Fibroblast of lung (primary cell): Measurements from ENCODE around the gene PMS2. TPM values are rescaled to one million over a fixed set of nuclear protein-coding genes. Genes with fewer than 3 reads are reported as not detected.
"Not testable (repeated sequence)": the region's sequence is repeated elsewhere in the genome, so short reads cannot be mapped to it uniquely, and the experiment has no call there.

Experiments
- DNase-seq, 2 donors: peaks; one replicate each; pipeline versions ENCODE4 v3.0.0 to v3.0.0-alpha.2; 2010; ENCODE audit warnings: low read depth in 2 of 2
- H2AFZ ChIP-seq: 2 replicates; pipeline ENCODE4 v1.5.1; 2012; ENCODE audit warnings: low read length, control low read depth, inconsistent platforms
- H3K27ac ChIP-seq: 2 replicates; pipeline ENCODE4 v1.5.1; 2011; ENCODE audit warnings: low read length, control low read depth; ENCODE audit not compliant: insufficient read depth
- H3K27me3 ChIP-seq: 2 replicates; pipeline ENCODE4 v1.5.1; 2011; ENCODE audit warnings: mild to moderate bottlenecking, low read length; ENCODE audit not compliant: control insufficient read depth, insufficient read depth
- H3K36me3 ChIP-seq: 2 replicates; pipeline ENCODE4 v1.5.1; 2011; ENCODE audit warnings: low read length; ENCODE audit not compliant: control insufficient read depth, insufficient read depth
- H3K4me1 ChIP-seq: 2 replicates; pipeline ENCODE4 v1.5.1; 2011; ENCODE audit warnings: low read length; ENCODE audit not compliant: control insufficient read depth, insufficient read depth; ENCODE audit errors: extremely low read depth
- H3K4me2 ChIP-seq: 2 replicates; pipeline ENCODE4 v1.5.1; 2011; ENCODE audit warnings: low read length, control low read depth; ENCODE audit not compliant: insufficient read depth; ENCODE audit errors: extremely low read depth
- H3K4me3 ChIP-seq, 4 experiments: fragments of 200-600 bp in 1 of 4; sonication (generic) in 1 of 4; replicated peaks in 1 of 4; 2 replicates each; pipeline ENCODE4 v1.5.1; 2011 to 2016; ENCODE audit warnings: low read length in 4 of 4, low read depth in 3 of 4, mild to moderate bottlenecking in 3 of 4, control low read depth in 2 of 4, inconsistent platforms in 1 of 4, mixed read lengths in 1 of 4; ENCODE audit not compliant: insufficient read depth in 1 of 4; ENCODE audit errors: control extremely low read depth in 1 of 4
- H3K79me2 ChIP-seq: 2 replicates; pipeline ENCODE4 v1.5.1; 2012; ENCODE audit warnings: mild to moderate bottlenecking, low read length, inconsistent platforms; ENCODE audit not compliant: control insufficient read depth, insufficient read depth
- H3K9ac ChIP-seq: 2 replicates; pipeline ENCODE4 v1.5.1; 2011; ENCODE audit warnings: mild to moderate bottlenecking, low read length, control low read depth; ENCODE audit not compliant: insufficient read depth
- H3K9me3 ChIP-seq: 2 replicates; pipeline ENCODE4 v1.5.1; 2012; ENCODE audit warnings: low read depth, low read length; ENCODE audit not compliant: control insufficient read depth, insufficient read depth
- H4K20me1 ChIP-seq: 2 replicates; pipeline ENCODE4 v1.5.1; 2011; ENCODE audit warnings: low read length; ENCODE audit not compliant: control insufficient read depth, insufficient read depth; ENCODE audit errors: extremely low read depth
- EZH2 ChIP-seq: IDR thresholded peaks from 2 replicates; pipeline ENCODE4 v1.5.1; 2012; ENCODE audit warnings: low read length, control low read depth, mild to moderate bottlenecking; ENCODE audit errors: missing control alignments
- polyA plus RNA-seq, 2 donors: library from polyadenylated mRNA; depleted of rRNA in 1 of 2; stranded (reverse) in 1 of 2; unstranded in 1 of 2; fragments of >200 nt; gene quantifications; 2 replicates each; pipeline ENCODE4 v1.2.1, GENCODE V29; 2011 to 2012; ENCODE audit warnings: missing spikeins in 1 of 2
- total RNA-seq: library from RNA; depleted of rRNA; stranded (reverse); fragments of >200 nt; gene quantifications from 2 replicates; pipeline ENCODE4 v1.2.1, GENCODE V29; 2014
- TF ChIP-seq, protein P1 (sequence below), 2 donors: IDR thresholded peaks in 1 of 2; conservative IDR thresholded peaks in 1 of 2; 1 replicate in 1 of 2; 2 replicates in 1 of 2; pipeline ENCODE4 v1.5.1; 2011 to 2012; ENCODE audit warnings: low read length in 2 of 2, control low read depth in 1 of 2, inconsistent platforms in 1 of 2, low read depth in 1 of 2, mild to moderate bottlenecking in 1 of 2

Gene PMS2
- total and polyA plus RNA-seq, 2 donors (not counting 1 experiment from before 2014, with no cell fraction given) = 7.9 to 28.1 TPM

- TF ChIP-seq, protein P1, sequence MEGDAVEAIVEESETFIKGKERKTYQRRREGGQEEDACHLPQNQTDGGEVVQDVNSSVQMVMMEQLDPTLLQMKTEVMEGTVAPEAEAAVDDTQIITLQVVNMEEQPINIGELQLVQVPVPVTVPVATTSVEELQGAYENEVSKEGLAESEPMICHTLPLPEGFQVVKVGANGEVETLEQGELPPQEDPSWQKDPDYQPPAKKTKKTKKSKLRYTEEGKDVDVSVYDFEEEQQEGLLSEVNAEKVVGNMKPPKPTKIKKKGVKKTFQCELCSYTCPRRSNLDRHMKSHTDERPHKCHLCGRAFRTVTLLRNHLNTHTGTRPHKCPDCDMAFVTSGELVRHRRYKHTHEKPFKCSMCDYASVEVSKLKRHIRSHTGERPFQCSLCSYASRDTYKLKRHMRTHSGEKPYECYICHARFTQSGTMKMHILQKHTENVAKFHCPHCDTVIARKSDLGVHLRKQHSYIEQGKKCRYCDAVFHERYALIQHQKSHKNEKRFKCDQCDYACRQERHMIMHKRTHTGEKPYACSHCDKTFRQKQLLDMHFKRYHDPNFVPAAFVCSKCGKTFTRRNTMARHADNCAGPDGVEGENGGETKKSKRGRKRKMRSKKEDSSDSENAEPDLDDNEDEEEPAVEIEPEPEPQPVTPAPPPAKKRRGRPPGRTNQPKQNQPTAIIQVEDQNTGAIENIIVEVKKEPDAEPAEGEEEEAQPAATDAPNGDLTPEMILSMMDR (conservative IDR thresholded peaks at IDR 0.05 in 1 of 2, IDR thresholded peaks at IDR 0.05 in 1 of 2; ENCODE audit: low read depth in 1 of 2, low read length in 2 of 2) = no peak
- TF ChIP-seq EZH2 = no peak
- H3K79me2 ChIP-seq = peaks cover 36% of the 10 kb centered on the region
- no peak for DNase-seq
- no peaks in the 10 kb centered on the region for H4K20me1 ChIP-seq
- H3K9me3 ChIP-seq = no peaks in the 10 kb centered on the region
- no peak overlapping the region for H2AFZ ChIP-seq
- no peak overlapping the region for H3K27ac ChIP-seq
- no peak overlapping the region for H3K9ac ChIP-seq
- H3K4me1 ChIP-seq = no peaks in the 10 kb centered on the region
- H3K4me2 ChIP-seq = no peak overlapping the region
- peaks cover 2% of the 10 kb centered on the region for H3K36me3 ChIP-seq
- no peaks in the 10 kb centered on the region for H3K27me3 ChIP-seq
- peak overlapping the region in 1 of 4 experiments; percentile 87 for H3K4me3 ChIP-seq
Measured at GRCh38 chr7:6056616-6057015, 47.8 kb upstream of the PMS2 start.

- not testable (repeated sequence) for H4K20me1 ChIP-seq, H3K27ac ChIP-seq, H3K4me1 ChIP-seq, H3K27me3 ChIP-seq, H2AFZ ChIP-seq, H3K36me3 ChIP-seq, H3K9ac ChIP-seq, H3K9me3 ChIP-seq, H3K4me3 ChIP-seq, DNase-seq, H3K4me2 ChIP-seq
- H3K79me2 ChIP-seq = peaks cover 13% of the 10 kb centered on the region
Measured at GRCh38 chr7:6051185-6051584, 42.3 kb upstream of the PMS2 start.

DNA sequence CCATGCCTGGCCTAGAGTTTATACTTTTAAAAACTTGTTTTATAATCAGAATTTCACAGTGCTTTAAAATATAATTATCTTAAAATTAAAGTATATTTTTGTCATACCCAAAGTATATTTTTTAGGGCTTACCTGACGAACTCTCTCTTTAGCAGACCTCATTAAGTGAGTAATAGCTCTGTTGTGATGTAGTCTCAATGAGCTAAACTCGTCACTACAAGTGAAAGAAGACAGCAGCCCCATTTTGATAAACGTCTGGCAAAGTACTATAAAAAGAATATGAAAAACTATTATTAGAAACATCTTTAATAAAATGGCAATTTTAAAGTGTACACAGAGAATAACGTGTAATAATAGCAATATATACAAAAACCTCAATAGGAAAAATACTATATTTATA is 40.9 kb upstream of the PMS2 start:
- no peak for DNase-seq
- Histone ChIP-seq H3K4me1 (no peaks in the 10 kb centered on the region), H3K9me3 (no peaks in the 10 kb centered on the region), H3K9ac (no peak overlapping the region), H4K20me1 (no peaks in the 10 kb centered on the region), H3K27me3 (no peaks in the 10 kb centered on the region), H3K4me2 (no peak overlapping the region), H3K36me3 (peaks cover 5% of the 10 kb centered on the region), H3K27ac (no peak overlapping the region), H3K79me2 (peaks cover 1% of the 10 kb centered on the region), H3K4me3 (no peak overlapping the region), H2AFZ (no peak overlapping the region)
- no peak for TF ChIP-seq EZH2
- TF ChIP-seq, protein P1 (conservative IDR thresholded peaks at IDR 0.05 in 1 of 2, IDR thresholded peaks at IDR 0.05 in 1 of 2; ENCODE audit: low read depth in 1 of 2, low read length in 2 of 2) = no peak
